ENCODE data around the gene A2M. TPM values are rescaled to one million over a fixed set of nuclear protein-coding genes. Genes with fewer than 3 reads are reported as not detected.

Gene A2M
- total RNA-seq, 4 donors from 2014 or later = 66.2 to 136 (median 96.5) TPM

- Histone ChIP-seq H3K36me3 (no peaks in the 10 kb centered on the region), H3K27me3 (no peaks in the 10 kb centered on the region), H3K9me3 (no peaks in the 10 kb centered on the region), H3K27ac (no peak overlapping the region), H3K4me1 (no peaks in the 10 kb centered on the region), H3K4me3 (no peak overlapping the region)
- no peak for TF ChIP-seq POLR2AphosphoS5 (IDR thresholded peaks at IDR 0.05)
- TF ChIP-seq EP300 (IDR thresholded peaks at IDR 0.05; ENCODE audit: low read depth) = no peak
- no peak for TF ChIP-seq CTCF (IDR thresholded peaks at IDR 0.05)
- no peak for TF ChIP-seq POLR2A (IDR thresholded peaks at IDR 0.05)
- intact Hi-C loops (cut with DNase I; ENCODE audit: low total_unique reads) (no loop called here), in situ Hi-C loops (cut with MboI; ENCODE audit: low pct_ligation_motif_present in 1 of 4, low pct_unique_long_range_greater_than_20kb in 1 of 4, low sequenced_read_pairs in 3 of 4) (no loop called here)
- DNase-seq = no peak
- WGBS, 2 donors (ENCODE audit: low coverage in 1 of 2) = 70 to 75% methylated on average over 1 of the region's 1 CpG
Measured at GRCh38 chr12:9133216-9133916, 17.6 kb upstream of the A2M start.

- no peaks in the 10 kb centered on the region for H3K4me1 ChIP-seq
- 13 to 26% methylated on average over 1 of the region's 1 CpG for WGBS, 2 donors (ENCODE audit: low coverage in 1 of 2)
- TF ChIP-seq CTCF (IDR thresholded peaks at IDR 0.05) = no peak
- no peak for TF ChIP-seq EP300 (IDR thresholded peaks at IDR 0.05; ENCODE audit: low read depth)
- TF ChIP-seq POLR2AphosphoS5 (IDR thresholded peaks at IDR 0.05) = no peak
- TF ChIP-seq POLR2A (IDR thresholded peaks at IDR 0.05) = no peak
- intact Hi-C loops (cut with DNase I; ENCODE audit: low total_unique reads) = no loop called here
- in situ Hi-C loops (cut with MboI; ENCODE audit: low pct_ligation_motif_present in 1 of 4, low pct_unique_long_range_greater_than_20kb in 1 of 4, low sequenced_read_pairs in 3 of 4) = no loop called here
- no peaks in the 10 kb centered on the region for H3K27me3 ChIP-seq
- H3K9me3 ChIP-seq = no peaks in the 10 kb centered on the region
- H3K36me3 ChIP-seq = no peaks in the 10 kb centered on the region
- no peak overlapping the region for H3K27ac ChIP-seq
- no peak overlapping the region for H3K4me3 ChIP-seq
- DNase-seq = no peak
Measured at GRCh38 chr12:9132008-9132535, 16.4 kb upstream of the A2M start.

DNA sequence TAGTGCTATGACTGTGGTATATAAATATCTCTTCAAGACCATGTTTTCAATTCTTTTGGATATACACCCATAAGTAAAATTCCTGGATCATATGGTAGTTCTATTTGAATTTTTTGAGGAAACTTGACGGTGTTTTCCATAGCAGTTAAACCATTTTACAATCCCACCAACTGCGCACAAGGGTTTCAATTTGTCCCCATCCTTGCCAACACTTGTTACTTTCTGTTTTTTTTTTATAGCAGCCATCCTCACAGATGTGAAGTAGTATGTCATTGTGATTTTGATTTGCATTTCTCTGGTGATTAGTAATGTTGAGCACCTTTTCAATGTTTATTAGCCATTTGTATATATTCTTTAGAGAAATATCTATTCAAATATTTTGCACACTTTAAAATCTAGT, 14.5 kb upstream of the A2M start:
- in situ Hi-C loops (cut with MboI; ENCODE audit: low pct_ligation_motif_present in 1 of 4, low pct_unique_long_range_greater_than_20kb in 1 of 4, low sequenced_read_pairs in 3 of 4) (no loop called here), intact Hi-C loops (cut with DNase I; ENCODE audit: low total_unique reads) (no loop called here)
- WGBS, 2 donors (ENCODE audit: low coverage in 1 of 2) = 64 to 78% methylated on average over 2 of the region's 2 CpGs
- no peak for DNase-seq
- Histone ChIP-seq H3K4me3 (no peak overlapping the region), H3K4me1 (no peaks in the 10 kb centered on the region), H3K27ac (no peak overlapping the region), H3K36me3 (no peaks in the 10 kb centered on the region), H3K9me3 (no peaks in the 10 kb centered on the region), H3K27me3 (no peaks in the 10 kb centered on the region)
- no peak for TF ChIP-seq POLR2AphosphoS5 (IDR thresholded peaks at IDR 0.05)
- no peak for TF ChIP-seq POLR2A (IDR thresholded peaks at IDR 0.05)
- no peak for TF ChIP-seq EP300 (IDR thresholded peaks at IDR 0.05; ENCODE audit: low read depth)
- no peak for TF ChIP-seq CTCF (IDR thresholded peaks at IDR 0.05)

- in situ Hi-C loops (cut with MboI; ENCODE audit: low pct_ligation_motif_present in 1 of 4, low pct_unique_long_range_greater_than_20kb in 1 of 4, low sequenced_read_pairs in 3 of 4) (no loop called here), intact Hi-C loops (cut with DNase I; ENCODE audit: low total_unique reads) (no loop called here)
- 94% methylated on average over 36 of the region's 36 CpGs; no CpG with 5 or more reads in 1 of the 2 donors for WGBS, 2 donors (ENCODE audit: low coverage in 1 of 2)
- DNase-seq = no peak
- H3K4me1 ChIP-seq = no peaks in the 10 kb centered on the region
- no peak overlapping the region for H3K27ac ChIP-seq
- H3K9me3 ChIP-seq = no peaks in the 10 kb centered on the region
- TF ChIP-seq EP300 (IDR thresholded peaks at IDR 0.05; ENCODE audit: low read depth) (no peak), CTCF (IDR thresholded peaks at IDR 0.05) (no peak), POLR2A (IDR thresholded peaks at IDR 0.05) (no peak), POLR2AphosphoS5 (IDR thresholded peaks at IDR 0.05) (no peak)
- H3K27me3 ChIP-seq = no peaks in the 10 kb centered on the region
- H3K4me3 ChIP-seq = no peak overlapping the region
- no peaks in the 10 kb centered on the region for H3K36me3 ChIP-seq
Measured at GRCh38 chr12:9127936-9128663, 12.4 kb upstream of the A2M start.

Data from transverse colon (tissue), 4 donors.